ENCODE results near the gene CTSD. TPM values are rescaled to one million over a fixed set of nuclear protein-coding genes. Genes with fewer than 3 reads are reported as not detected.
"Not testable (repeated sequence)": the region's sequence is repeated elsewhere in the genome, so short reads cannot be mapped to it uniquely, and the experiment has no call there.

CTSD gene
- total RNA-seq, result 100 to 1,000 TPM; 388 to 446 (median 415) TPM
- total RNA-seq (2013), result 141 TPM

- peaks cover 50% of the 10 kb centered on the region for H3K4me1 ChIP-seq (ENCODE audit: control insufficient read depth, insufficient read depth, low read length)
Observed at GRCh38 chr11:1763796-1764661, at the start of gene CTSD. CTSD (minus strand) TSS chr11:1763927; CDS start chr11:1763859, 68 bp downstream.

GRCh38 chr11:1813356-1813755 is 49.6 kb upstream of the CTSD start:
- 95% methylated on average over 7 of the region's 9 CpGs for WGBS (ENCODE audit: insufficient coverage)
- H3K27me3 Mint-ChIP-seq (ENCODE audit: low read depth in 2 of 2), result peaks cover 11 to 14% of the 10 kb centered on the region in 2 donors
- H3K27me3 ChIP-seq (ENCODE audit: control insufficient read depth, insufficient read depth, low read length); H3K4me3 Mint-ChIP-seq; H3K27ac Mint-ChIP-seq; H3K4me1 ChIP-seq (ENCODE audit: control insufficient read depth, insufficient read depth, low read length); H3K4me1 Mint-ChIP-seq; H3K4me3 ChIP-seq (ENCODE audit: low read length); H3K36me3 ChIP-seq (ENCODE audit: control insufficient read depth, insufficient read depth, low read length); H3K36me3 Mint-ChIP-seq; ATAC-seq; intact Hi-C loops (cut with micrococcal nuclease); H3K27ac ChIP-seq (ENCODE audit: low read length); H3K9me3 ChIP-seq (ENCODE audit: control insufficient read depth, insufficient read depth, low read length); DNase-seq; H3K9me3 Mint-ChIP-seq: not testable (repeated sequence)

More at GRCh38 chr11:1763796-1764661, at the start of gene CTSD:
- H3K36me3 ChIP-seq (ENCODE audit: control insufficient read depth, insufficient read depth, low read length), result peaks cover 20% of the 10 kb centered on the region
- peak within 1 kb of the TSS; percentile 71 for H3K4me3 ChIP-seq (ENCODE audit: low read length)
- peak within 1 kb of the TSS; percentile 37 for H3K27ac ChIP-seq (ENCODE audit: low read length)
- no peak for TF ChIP-seq CTCF (IDR thresholded peaks at IDR 0.05)
- Mint-ChIP-seq H3K4me1 (peaks cover 16 to 36% of the 10 kb centered on the region in 2 donors), H3K4me3 (peak within 1 kb of the TSS; percentile 93), H3K9me3 (no peaks in the 10 kb centered on the region), H3K36me3 (no peaks in the 10 kb centered on the region), H3K27me3 (ENCODE audit: low read depth in 2 of 2) (no peaks in the 10 kb centered on the region), H3K27ac (peak within 1 kb of the TSS; percentile 86 to 93)
- peak; percentile 89 to 93 (median 91) for ATAC-seq
- WGBS (ENCODE audit: insufficient coverage), result 4% methylated on average over 85 of the region's 85 CpGs
- intact Hi-C loops (cut with micrococcal nuclease), result no loop called here
- H3K9me3 ChIP-seq (ENCODE audit: control insufficient read depth, insufficient read depth, low read length), result no peaks in the 10 kb centered on the region
- DNase-seq, result peak; percentile 90 to 92
- H3K27me3 ChIP-seq (ENCODE audit: control insufficient read depth, insufficient read depth, low read length), result no peaks in the 10 kb centered on the region

GRCh38 chr11:1812801-1813200 is 49.1 kb upstream of the CTSD start:
- peaks cover 0 to 3% of the 10 kb centered on the region in 2 donors for H3K9me3 Mint-ChIP-seq
- H3K27me3 ChIP-seq (ENCODE audit: control insufficient read depth, insufficient read depth, low read length), result no peaks in the 10 kb centered on the region
- no peak overlapping the region for H3K4me3 ChIP-seq (ENCODE audit: low read length)
- peaks cover 3% of the 10 kb centered on the region for H3K9me3 ChIP-seq (ENCODE audit: control insufficient read depth, insufficient read depth, low read length)
- no peak for ATAC-seq
- no peaks in the 10 kb centered on the region for H3K4me1 Mint-ChIP-seq
- no peak overlapping the region for H3K27ac Mint-ChIP-seq
- intact Hi-C loops (cut with micrococcal nuclease), result no loop called here
- no peaks in the 10 kb centered on the region for H3K4me1 ChIP-seq (ENCODE audit: control insufficient read depth, insufficient read depth, low read length)
- DNase-seq, result no peak
- WGBS (ENCODE audit: insufficient coverage), result 94% methylated on average over 13 of the region's 15 CpGs
- no peak overlapping the region for H3K4me3 Mint-ChIP-seq
- no peak for TF ChIP-seq CTCF (IDR thresholded peaks at IDR 0.05)
- no peaks in the 10 kb centered on the region for H3K36me3 ChIP-seq (ENCODE audit: control insufficient read depth, insufficient read depth, low read length)
- H3K36me3 Mint-ChIP-seq, result no peaks in the 10 kb centered on the region
- H3K27ac ChIP-seq (ENCODE audit: low read length), result no peak overlapping the region
- H3K27me3 Mint-ChIP-seq (ENCODE audit: low read depth in 2 of 2), result peaks cover 11 to 16% of the 10 kb centered on the region in 2 donors

GRCh38 chr11:1812274-1812673 is 48.5 kb upstream of the CTSD start:
- Mint-ChIP-seq H3K36me3 (no peaks in the 10 kb centered on the region), H3K4me1 (no peaks in the 10 kb centered on the region), H3K4me3 (no peak overlapping the region), H3K27me3 (ENCODE audit: low read depth in 2 of 2) (peaks cover 11 to 17% of the 10 kb centered on the region in 2 donors), H3K9me3 (peaks cover 0 to 1% of the 10 kb centered on the region in 2 donors), H3K27ac (no peak overlapping the region)
- Histone ChIP-seq H3K36me3 (ENCODE audit: control insufficient read depth, insufficient read depth, low read length) (no peaks in the 10 kb centered on the region), H3K9me3 (ENCODE audit: control insufficient read depth, insufficient read depth, low read length) (no peaks in the 10 kb centered on the region), H3K4me3 (ENCODE audit: low read length) (no peak overlapping the region), H3K4me1 (ENCODE audit: control insufficient read depth, insufficient read depth, low read length) (no peaks in the 10 kb centered on the region), H3K27me3 (ENCODE audit: control insufficient read depth, insufficient read depth, low read length) (no peaks in the 10 kb centered on the region), H3K27ac (ENCODE audit: low read length) (no peak overlapping the region)
- no peak for DNase-seq
- no peak for TF ChIP-seq CTCF (IDR thresholded peaks at IDR 0.05)
- 85% methylated on average over 5 of the region's 5 CpGs for WGBS (ENCODE audit: insufficient coverage)
- no peak for ATAC-seq
- intact Hi-C loops (cut with micrococcal nuclease), result no loop called here

Data from natural killer cell (primary cell).